ENCODE data around the gene SLC2A4RG.

Gene SLC2A4RG

GRCh38 chr20:63697868-63698545, 41.6 kb upstream of the SLC2A4RG start:
- H3K4me1 ChIP-seq, result peaks cover 47 to 56% (median 52%) of the 10 kb centered on the region in 10 experiments
- no peak for TF ChIP-seq Cebpa-rat (IDR thresholded peaks at IDR 0.05)

DNA sequence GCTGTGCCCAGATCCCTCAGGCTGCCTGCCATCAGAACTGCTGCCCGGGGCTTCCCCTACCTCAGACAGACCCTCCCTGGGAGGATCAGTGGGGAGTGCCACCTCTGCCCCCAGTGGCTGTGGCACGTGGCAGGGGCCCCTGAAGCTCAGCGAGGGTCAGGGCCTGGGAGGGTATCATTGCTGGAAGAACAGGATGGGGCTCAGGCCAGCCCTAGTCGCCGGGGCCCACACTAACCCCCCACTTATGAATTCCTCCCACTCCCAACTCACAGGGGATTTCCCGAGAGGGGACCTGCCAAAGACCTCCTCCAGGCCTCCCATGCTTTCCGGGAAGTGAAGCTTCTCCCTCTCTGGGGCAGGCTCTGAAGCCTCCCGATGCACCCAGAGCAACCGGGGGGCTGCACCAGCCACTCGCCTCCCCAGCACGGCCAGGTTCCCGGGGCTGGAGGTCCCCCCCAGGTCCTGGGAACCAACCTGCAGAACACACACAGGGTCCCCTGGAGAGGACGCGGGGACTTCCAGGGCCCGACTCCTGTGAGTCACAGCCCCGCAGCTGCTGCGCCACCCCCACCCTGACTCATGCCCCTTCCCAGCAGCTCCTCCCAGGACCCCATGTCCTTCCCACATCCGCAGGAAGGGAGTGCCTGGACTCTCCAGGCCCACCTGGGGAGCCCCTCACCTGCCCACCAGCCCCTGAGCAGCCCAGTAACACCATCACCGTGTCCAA, 40.7 kb upstream of the SLC2A4RG start:
- Histone ChIP-seq H4K20me1 (peaks cover 27 to 96% (median 78%) of the 10 kb centered on the region in 11 experiments), H3K4me3 (no peak overlapping the region), H3K4me2 (peak overlapping the region in 10 of 11 experiments; percentile 10 to 97 (median 40); a peak in 13 of 22 replicates), H3K27ac (peak overlapping the region in 4 of 11 experiments; percentile 7 to 42 (median 16); a peak in 6 of 22 replicates), H3K36me3 (peaks cover 4 to 49% (median 19%) of the 10 kb centered on the region in 11 experiments; a peak in 21 of 22 replicates), H3K27me3 (no peaks in the 10 kb centered on the region), H3K4me1 (peaks cover 47 to 56% (median 52%) of the 10 kb centered on the region in 10 experiments), H3K9me3 (replicated peaks in 1 of 11) (no peaks in the 10 kb centered on the region), H3K9ac (peak overlapping the region in 8 of 11 experiments; percentile 1 to 58 (median 28); a peak in 6 of 22 replicates)
- no peak for TF ChIP-seq Cebpa-rat (IDR thresholded peaks at IDR 0.05)

More at GRCh38 chr20:63697868-63698545, 41.6 kb upstream of the SLC2A4RG start:
- H3K9me3 ChIP-seq (replicated peaks in 1 of 11), result no peaks in the 10 kb centered on the region
- H3K27me3 ChIP-seq, result no peaks in the 10 kb centered on the region
- H3K9ac ChIP-seq, result peak overlapping the region in 2 of 11 experiments; percentile 65 to 75; a peak in 3 of 22 replicates
- peaks cover 0 to 41% (median 12%) of the 10 kb centered on the region in 11 experiments; a peak in 14 of 22 replicates for H3K36me3 ChIP-seq
- peaks cover 27 to 88% (median 70%) of the 10 kb centered on the region in 11 experiments for H4K20me1 ChIP-seq
- H3K27ac ChIP-seq, result no peak overlapping the region
- H3K4me2 ChIP-seq, result peak overlapping the region; percentile 89 to 99 (median 97)
- H3K4me3 ChIP-seq, result no peak overlapping the region

- Histone ChIP-seq H3K36me3 (peaks cover 11 to 49% (median 22%) of the 10 kb centered on the region in 11 experiments), H3K4me1 (peaks cover 47 to 56% (median 52%) of the 10 kb centered on the region in 10 experiments), H3K9me3 (replicated peaks in 1 of 11) (no peaks in the 10 kb centered on the region), H4K20me1 (peaks cover 27 to 100% (median 85%) of the 10 kb centered on the region in 11 experiments), H3K9ac (peak overlapping the region in 10 of 11 experiments; percentile 1 to 61 (median 34); a peak in 14 of 22 replicates), H3K27ac (peak overlapping the region in 3 of 11 experiments; percentile 7 to 42 (median 14); a peak in 7 of 22 replicates), H3K4me3 (no peak overlapping the region), H3K4me2 (peak overlapping the region; percentile 10 to 50 (median 37); a peak in 18 of 22 replicates), H3K27me3 (no peaks in the 10 kb centered on the region)
- TF ChIP-seq Cebpa-rat (IDR thresholded peaks at IDR 0.05), result no peak
These were observed 39.9 kb upstream of the SLC2A4RG start for GRCh38 chr20:63699466-63700198.

DNA sequence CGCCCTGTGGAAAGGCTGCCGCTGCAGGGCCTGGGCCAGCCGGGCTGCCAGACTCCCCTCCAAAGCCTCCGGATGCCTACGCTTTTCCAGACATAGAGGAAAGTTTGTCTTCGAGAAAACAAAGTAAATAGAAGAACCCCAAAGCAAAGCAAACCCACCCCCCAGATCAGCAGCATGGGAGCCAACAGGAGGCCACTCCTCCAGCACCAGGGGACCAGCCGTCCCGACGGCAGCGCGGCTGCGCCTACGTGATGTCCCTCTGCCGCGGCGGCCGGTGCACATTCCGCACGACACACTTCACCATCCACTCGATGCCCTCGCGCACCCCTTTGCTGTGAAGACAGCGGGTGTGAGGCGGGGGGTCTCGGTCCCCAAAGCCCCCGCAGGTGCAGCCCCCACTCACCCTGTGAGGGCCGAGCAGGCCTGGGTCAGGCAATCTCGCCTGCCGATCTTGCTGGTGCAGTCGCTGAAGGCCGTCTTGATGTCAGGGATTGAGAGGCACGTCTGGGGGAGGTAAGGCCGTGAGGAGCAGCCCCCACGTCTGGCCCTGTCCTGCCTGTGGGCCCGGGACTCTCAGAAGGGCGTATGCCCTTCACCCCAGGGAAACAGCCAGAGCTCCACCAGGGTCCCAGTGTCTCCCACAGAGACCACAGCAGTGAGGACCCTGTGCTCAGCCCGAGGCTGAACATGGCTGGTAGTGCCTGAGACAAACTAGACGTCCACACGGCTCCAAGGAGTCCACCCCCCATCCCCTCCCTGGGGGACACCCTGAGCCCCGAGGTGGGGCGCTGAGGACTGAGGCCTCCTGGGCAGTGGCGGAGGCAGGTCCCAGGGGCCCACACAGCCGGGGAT, 39.2 kb upstream of the SLC2A4RG start:
- no peak for TF ChIP-seq Cebpa-rat (IDR thresholded peaks at IDR 0.05)
- Histone ChIP-seq H3K9me3 (replicated peaks in 1 of 11) (no peaks in the 10 kb centered on the region), H3K36me3 (peaks cover 19 to 52% (median 29%) of the 10 kb centered on the region in 11 experiments), H3K27me3 (no peaks in the 10 kb centered on the region), H4K20me1 (peaks cover 27 to 100% (median 91%) of the 10 kb centered on the region in 11 experiments), H3K9ac (peak overlapping the region in 8 of 11 experiments; percentile 8 to 61 (median 34); a peak in 8 of 22 replicates), H3K4me3 (no peak overlapping the region), H3K27ac (peak overlapping the region in 3 of 11 experiments; percentile 6 to 42 (median 14); a peak in 3 of 22 replicates), H3K4me1 (peaks cover 48 to 53% (median 50%) of the 10 kb centered on the region in 10 experiments), H3K4me2 (peak overlapping the region in 10 of 11 experiments; percentile 2 to 50 (median 38); a peak in 12 of 22 replicates)

DNA sequence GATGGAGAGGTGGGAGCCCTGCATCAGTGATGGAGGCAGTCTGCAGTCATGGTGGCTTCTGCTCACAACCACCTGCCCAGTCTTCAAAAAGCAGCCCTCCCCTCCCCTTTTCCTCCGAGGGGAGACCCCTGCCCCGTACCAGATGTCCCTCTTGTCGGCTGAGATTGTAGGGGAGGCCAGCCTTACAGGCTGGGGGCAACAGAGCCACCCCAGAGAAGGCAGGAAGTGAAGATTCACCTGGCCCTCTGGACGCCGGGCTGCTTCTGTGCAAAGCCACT, 38.6 kb upstream of the SLC2A4RG start:
- H3K9me3 ChIP-seq (replicated peaks in 1 of 11), result no peaks in the 10 kb centered on the region
- peaks cover 27 to 100% (median 94%) of the 10 kb centered on the region in 11 experiments for H4K20me1 ChIP-seq
- peak overlapping the region in 3 of 11 experiments; percentile 15 to 59 (median 23); a peak in 3 of 22 replicates for H3K9ac ChIP-seq
- no peak overlapping the region for H3K4me3 ChIP-seq
- no peak for TF ChIP-seq Cebpa-rat (IDR thresholded peaks at IDR 0.05)
- H3K27ac ChIP-seq, result 0 out of 22 replicates have a peak overlapping the region, but pooled peaks of 1 of the 11 experiments have one; percentile 6
- H3K36me3 ChIP-seq, result peaks cover 24 to 53% (median 35%) of the 10 kb centered on the region in 11 experiments
- peaks cover 45 to 51% (median 48%) of the 10 kb centered on the region in 10 experiments for H3K4me1 ChIP-seq
- H3K27me3 ChIP-seq, result no peaks in the 10 kb centered on the region
- H3K4me2 ChIP-seq, result no peak overlapping the region

DNA sequence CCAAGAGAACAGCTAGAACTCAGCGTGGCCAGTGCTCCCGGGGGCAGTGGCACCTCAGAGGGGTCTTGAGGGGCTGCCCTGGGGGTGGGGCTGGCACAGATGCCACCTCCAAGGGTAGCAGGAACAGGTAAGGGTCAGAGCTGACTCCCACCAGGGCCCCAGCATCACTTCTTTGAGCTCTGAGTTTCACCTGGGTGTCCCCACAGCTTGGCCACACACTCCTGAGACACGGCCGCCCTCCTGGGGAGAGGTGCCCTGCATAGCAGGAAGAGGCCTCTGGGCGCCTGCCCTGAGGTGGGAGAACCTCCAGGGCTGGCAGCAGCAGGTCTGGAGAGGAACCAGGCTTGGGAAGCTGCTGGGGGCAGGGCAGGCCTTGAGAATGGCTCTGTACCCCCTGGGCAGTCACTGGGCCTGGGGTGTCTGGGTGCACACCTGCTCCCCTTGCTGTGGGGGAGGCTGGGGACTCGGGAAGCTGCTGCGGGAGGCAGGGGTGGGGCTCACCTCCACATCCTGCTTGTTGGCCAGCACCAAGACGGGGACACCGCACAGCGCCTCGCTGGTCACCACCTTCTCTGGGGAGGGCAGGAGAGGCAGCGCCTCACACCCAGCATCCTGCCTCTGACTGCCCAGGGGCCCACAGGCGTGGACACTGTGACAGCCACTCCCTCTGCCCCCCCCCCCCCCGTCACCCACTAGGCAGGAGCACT, 38.1 kb upstream of the SLC2A4RG start:
- TF ChIP-seq Cebpa-rat (IDR thresholded peaks at IDR 0.05), result no peak
- H3K4me3 ChIP-seq, result no peak overlapping the region
- H4K20me1 ChIP-seq, result peaks cover 27 to 100% (median 98%) of the 10 kb centered on the region in 11 experiments
- H3K4me2 ChIP-seq, result no peak overlapping the region
- no peaks in the 10 kb centered on the region for H3K9me3 ChIP-seq (replicated peaks in 1 of 11)
- H3K27ac ChIP-seq, result 0 out of 22 replicates have a peak overlapping the region, but pooled peaks of 1 of the 11 experiments have one; percentile 6
- no peaks in the 10 kb centered on the region for H3K27me3 ChIP-seq
- peaks cover 29 to 58% (median 40%) of the 10 kb centered on the region in 11 experiments for H3K36me3 ChIP-seq
- H3K4me1 ChIP-seq, result peaks cover 45 to 51% (median 48%) of the 10 kb centered on the region in 10 experiments
- H3K9ac ChIP-seq, result peak overlapping the region in 2 of 11 experiments; percentile 23 to 59; a peak in 2 of 22 replicates

- peaks cover 43 to 49% (median 46%) of the 10 kb centered on the region in 10 experiments for H3K4me1 ChIP-seq
- no peak overlapping the region for H3K27ac ChIP-seq
- peaks cover 24 to 99% (median 97%) of the 10 kb centered on the region in 11 experiments for H4K20me1 ChIP-seq
- no peak for TF ChIP-seq Cebpa-rat (IDR thresholded peaks at IDR 0.05)
- no peaks in the 10 kb centered on the region for H3K27me3 ChIP-seq
- no peaks in the 10 kb centered on the region for H3K9me3 ChIP-seq (replicated peaks in 1 of 11)
- 0 out of 22 replicates have a peak overlapping the region, but pooled peaks of 1 of the 11 experiments have one; percentile 31 for H3K9ac ChIP-seq
- H3K36me3 ChIP-seq, result peaks cover 31 to 58% (median 40%) of the 10 kb centered on the region in 11 experiments
- no peak overlapping the region for H3K4me2 ChIP-seq
- no peak overlapping the region for H3K4me3 ChIP-seq
These were observed 37.4 kb upstream of the SLC2A4RG start for GRCh38 chr20:63702036-63702665.
